Testis (tissue), 2 donors: ENCODE results near the gene TRIP12.

ENCODE experiments used
- CTCF ChIP-seq, 3 experiments: fragments of 450-650 bp in 2 of 3; fragments of 200-600 bp in 1 of 3; sonication (generic) in 1 of 3; IDR thresholded peaks; one replicate each; pipeline ENCODE4 v1.5.1; 2016 to 2019; ENCODE audit warnings: antibody characterized with exemption in 3 of 3, mild to moderate bottlenecking in 2 of 3, moderate library complexity in 1 of 3
- POLR2A ChIP-seq: fragments of 450-650 bp; IDR thresholded peaks from one replicate; pipeline ENCODE4 v1.6.1; 2017; ENCODE audit warnings: antibody characterized with exemption, mild to moderate bottlenecking, moderate library complexity

- TF ChIP-seq CTCF (IDR thresholded peaks at IDR 0.05) (no peak), POLR2A (no peak)
Measured at GRCh38 chr2:229887441-229887840, 34.4 kb downstream of the TRIP12 start.
